Neural progenitor cell (in vitro differentiated cells): ENCODE results near the gene NIM1K.

ENCODE experiments used
- CTCF ChIP-seq: fragments of 200-600 bp; sonication (generic); IDR thresholded peaks from 2 replicates; pipeline ENCODE4 v1.5.1; 2017; ENCODE audit warnings: antibody characterized with exemption, mild to moderate bottlenecking
- EZH2 ChIP-seq: fragments of 200-600 bp; sonication (generic); IDR thresholded peaks from 2 replicates; pipeline ENCODE4 v1.6.1; 2017; ENCODE audit warnings: antibody characterized with exemption, mild to moderate bottlenecking, moderate library complexity
- EZH2phosphoT487 ChIP-seq: fragments of 200-600 bp; sonication (generic); IDR thresholded peaks from 2 replicates; pipeline ENCODE4 v1.6.1; 2017; ENCODE audit warnings: antibody characterized with exemption

DNA sequence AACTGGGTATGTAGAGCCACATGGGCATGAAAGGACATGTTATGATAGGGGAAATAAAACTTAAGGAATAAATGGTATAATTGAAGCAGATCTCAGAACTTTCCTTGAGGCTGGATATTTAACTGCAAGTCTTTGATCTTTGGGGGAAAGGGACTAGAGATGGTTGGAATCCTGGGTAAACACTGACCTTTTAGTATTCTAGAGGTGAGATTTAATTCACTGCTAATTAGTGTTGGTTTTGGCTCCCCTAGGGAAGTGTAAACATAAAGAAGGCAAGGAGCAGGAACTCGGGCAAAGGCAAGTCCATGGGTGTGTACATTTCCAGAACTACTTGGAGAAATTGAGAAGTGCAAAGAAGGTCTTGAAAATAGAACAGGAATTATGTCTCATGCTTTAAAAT is 16.6 kb downstream of the NIM1K start:
- TF ChIP-seq CTCF, result no peak
- TF ChIP-seq EZH2, result no peak
- TF ChIP-seq EZH2phosphoT487, result no peak
